ENCODE measurements around the gene DAB1. TPM values are rescaled to one million over a fixed set of nuclear protein-coding genes. Genes with fewer than 3 reads are reported as not detected.

Gene DAB1
- total RNA-seq, 3 donors from 2014 or later, result not detected

DNA sequence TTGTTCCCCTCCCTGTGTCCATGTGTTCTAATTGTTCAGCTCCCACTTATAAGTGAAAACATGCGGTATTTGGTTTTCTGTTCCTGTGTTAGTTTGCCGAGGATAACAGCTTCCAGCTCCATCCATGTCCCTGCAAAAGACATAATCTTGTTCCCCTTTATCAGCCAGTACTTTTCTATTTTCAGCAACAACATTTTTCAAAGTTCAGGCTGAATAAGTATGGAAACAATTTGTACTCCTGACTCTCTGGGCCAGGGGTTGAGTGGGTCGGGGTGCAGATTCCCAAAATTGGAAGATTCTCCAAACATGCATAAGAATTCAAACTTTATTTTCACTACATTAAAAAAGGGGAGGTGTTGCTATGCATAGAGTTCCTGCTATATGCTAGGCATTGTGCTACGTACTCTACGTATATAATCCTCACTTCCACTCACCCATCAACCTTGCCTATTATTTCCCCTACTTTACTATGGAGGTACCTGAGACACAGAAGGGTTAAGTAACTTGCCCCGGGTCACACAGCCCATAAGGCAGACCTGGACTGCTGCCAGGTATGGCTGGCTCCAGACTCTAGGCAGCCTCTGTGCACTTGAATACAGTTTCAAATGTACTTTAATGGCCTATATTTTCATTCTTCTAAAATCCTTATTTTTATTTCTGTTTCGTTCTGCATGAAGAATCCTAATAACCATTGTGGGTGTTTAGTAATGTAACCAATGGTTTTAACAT, 341.0 kb downstream of the DAB1 start:
- Mint-ChIP-seq H3K36me3 (ENCODE audit: insufficient read depth) (no peaks in the 10 kb centered on the region), H3K27me3 (ENCODE audit: low read depth) (no peaks in the 10 kb centered on the region), H3K9me3 (no peaks in the 10 kb centered on the region), H3K4me1 (ENCODE audit: low read depth) (no peaks in the 10 kb centered on the region), H3K4me3 (no peak overlapping the region)
- no peak for DNase-seq
- no peak for ATAC-seq

DNA sequence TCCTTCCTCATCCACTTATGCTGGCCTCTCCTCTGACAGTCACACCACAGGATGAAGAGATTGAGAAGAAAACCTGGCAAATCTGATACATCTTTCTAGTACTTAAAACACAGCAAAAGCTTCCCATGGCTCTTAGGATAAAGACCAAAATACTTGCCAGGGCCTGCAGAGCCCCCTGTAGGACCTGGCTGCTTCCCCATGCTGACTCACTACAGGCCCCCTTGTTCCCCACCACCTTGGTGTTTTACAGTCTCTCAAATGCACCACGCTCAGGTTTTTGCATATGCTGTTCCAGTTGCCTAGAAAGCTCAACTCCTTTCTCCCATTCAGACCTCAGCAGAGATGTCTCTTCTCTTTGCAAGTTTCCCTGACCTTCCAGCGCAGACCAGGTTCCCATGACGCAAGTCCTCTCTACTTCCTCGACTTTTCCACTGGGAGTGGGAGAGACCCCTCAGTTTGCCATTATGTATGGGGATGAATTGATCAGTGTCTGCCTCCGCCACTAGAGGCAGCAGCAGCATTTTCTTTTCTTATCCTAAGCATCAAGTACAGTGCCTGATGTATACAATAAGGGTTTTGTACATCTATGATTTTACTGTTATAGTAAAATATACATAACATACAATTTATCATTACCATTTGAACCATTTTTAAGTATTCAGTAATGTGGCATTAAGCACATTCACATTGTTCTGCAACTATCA, 344.3 kb downstream of the DAB1 start:
- Mint-ChIP-seq H3K9me3 (no peaks in the 10 kb centered on the region), H3K36me3 (ENCODE audit: insufficient read depth) (no peaks in the 10 kb centered on the region), H3K4me3 (no peak overlapping the region), H3K4me1 (ENCODE audit: low read depth) (no peaks in the 10 kb centered on the region), H3K27me3 (ENCODE audit: low read depth) (no peaks in the 10 kb centered on the region)
- DNase-seq (no peak), ATAC-seq (no peak)

DNA sequence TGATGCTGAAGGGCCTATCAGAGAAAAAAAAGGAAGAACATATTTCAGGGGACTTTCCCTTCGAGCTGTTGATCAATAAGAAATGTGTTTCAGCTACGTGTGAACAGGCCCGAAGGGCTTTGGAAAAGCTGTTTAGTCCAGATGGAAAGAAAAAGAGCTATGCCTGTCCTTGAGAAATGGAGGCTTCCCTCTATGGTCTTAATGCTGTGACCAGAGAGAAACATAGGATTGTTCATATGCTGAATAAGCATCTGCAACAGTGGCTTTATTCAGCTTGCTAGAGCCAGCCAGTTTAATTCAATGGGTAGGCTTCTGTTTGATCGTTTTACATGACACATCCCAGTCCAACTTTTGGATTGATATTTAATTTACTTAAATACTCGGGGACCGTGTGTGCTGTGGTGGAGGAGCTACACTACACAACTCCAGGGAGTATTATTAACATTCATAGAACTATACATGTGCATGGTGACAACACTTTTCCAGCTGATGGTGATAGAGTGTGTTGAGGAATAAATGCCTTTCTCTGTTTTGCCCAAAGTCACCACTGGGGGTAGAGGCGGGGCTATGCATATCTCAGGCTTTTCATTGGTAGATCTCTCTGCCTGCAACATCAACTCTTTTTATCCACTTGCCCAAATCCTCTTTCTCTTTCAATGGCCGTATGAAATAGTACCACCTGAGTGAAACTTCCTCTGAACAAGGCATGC, 351.3 kb downstream of the DAB1 start:
- no peak for DNase-seq
- ATAC-seq, result no peak
- Mint-ChIP-seq H3K4me3 (no peak overlapping the region), H3K9me3 (no peaks in the 10 kb centered on the region), H3K27me3 (ENCODE audit: low read depth) (no peaks in the 10 kb centered on the region), H3K4me1 (ENCODE audit: low read depth) (no peaks in the 10 kb centered on the region), H3K36me3 (ENCODE audit: insufficient read depth) (no peaks in the 10 kb centered on the region)

DNA sequence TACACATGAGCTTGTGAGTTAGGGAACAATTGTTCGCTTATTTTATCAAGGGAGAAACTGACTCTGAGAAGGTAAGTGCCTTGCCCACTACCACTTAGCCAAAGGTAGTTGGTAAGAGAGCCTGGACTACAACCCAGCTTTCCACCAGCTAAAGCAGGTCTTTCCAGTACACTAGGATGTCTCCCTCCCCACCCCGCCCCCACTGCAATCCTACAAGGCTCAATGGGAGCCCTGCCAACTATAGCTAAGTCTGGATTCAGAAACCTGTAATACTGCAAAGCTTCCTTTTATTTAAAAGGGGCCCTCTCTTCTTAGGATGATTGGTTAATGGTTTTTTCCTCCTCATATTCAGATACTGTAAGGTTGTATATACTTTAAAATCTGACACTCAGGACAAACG, 356.0 kb downstream of the DAB1 start:
- DNase-seq (no peak), ATAC-seq (no peak)
- H3K4me1 Mint-ChIP-seq (ENCODE audit: low read depth), result no peaks in the 10 kb centered on the region
- H3K9me3 Mint-ChIP-seq, result no peaks in the 10 kb centered on the region
- H3K36me3 Mint-ChIP-seq (ENCODE audit: insufficient read depth), result no peaks in the 10 kb centered on the region
- no peaks in the 10 kb centered on the region for H3K27me3 Mint-ChIP-seq (ENCODE audit: low read depth)
- no peak overlapping the region for H3K4me3 Mint-ChIP-seq

DNA sequence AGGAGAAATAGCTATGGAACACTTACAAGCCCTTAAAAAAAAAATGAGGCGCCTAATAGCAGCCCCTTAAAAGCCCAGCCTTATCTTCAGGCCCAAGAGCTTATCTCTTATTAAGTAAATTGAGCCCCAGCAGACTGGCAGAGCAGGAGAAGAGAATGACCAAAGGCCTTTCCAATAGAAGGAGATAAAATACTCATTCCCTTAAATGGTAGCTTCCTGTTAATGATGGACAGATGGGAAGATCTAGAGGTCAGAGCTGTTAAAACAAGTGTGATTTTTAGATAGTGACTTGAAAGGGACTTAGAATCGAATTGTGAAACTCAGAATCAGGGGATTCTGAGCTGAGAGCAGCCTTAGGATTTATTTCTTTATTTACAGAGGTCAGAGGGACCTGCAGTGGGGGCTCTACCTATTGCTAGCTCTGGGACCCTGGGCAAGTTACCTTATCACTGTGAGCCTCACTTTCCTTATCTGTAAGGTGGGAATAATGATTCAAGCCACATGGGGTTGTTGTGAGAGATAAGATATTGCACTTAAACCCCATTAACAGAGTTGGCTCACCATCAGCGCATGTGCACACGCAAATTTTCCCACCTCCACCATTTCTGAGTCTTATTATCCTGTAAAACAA, 356.8 kb downstream of the DAB1 start:
- Mint-ChIP-seq H3K27me3 (ENCODE audit: low read depth) (no peaks in the 10 kb centered on the region), H3K4me1 (ENCODE audit: low read depth) (no peaks in the 10 kb centered on the region), H3K9me3 (no peaks in the 10 kb centered on the region), H3K36me3 (ENCODE audit: insufficient read depth) (no peaks in the 10 kb centered on the region), H3K4me3 (no peak overlapping the region)
- ATAC-seq, result no peak
- DNase-seq, result no peak

DNA sequence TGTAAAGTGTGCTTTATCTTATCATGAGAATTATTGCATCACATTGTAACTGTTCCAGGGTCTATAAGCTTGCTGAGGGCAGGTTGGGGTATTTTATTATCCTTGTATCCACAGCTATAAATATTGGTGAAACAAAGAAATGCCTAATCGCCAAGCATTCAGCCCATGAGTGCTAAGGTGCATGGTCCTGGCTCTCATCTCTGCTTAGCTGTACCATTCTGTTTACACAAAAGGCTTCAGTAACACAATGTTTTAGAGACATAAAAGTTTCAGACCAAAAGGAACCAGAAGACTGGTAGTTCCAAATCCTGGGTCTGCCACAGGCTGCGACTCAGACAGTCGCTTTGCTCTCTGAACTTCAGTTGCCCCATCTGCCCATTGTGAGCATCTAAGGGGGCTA, 358.4 kb downstream of the DAB1 start:
- Mint-ChIP-seq H3K27me3 (ENCODE audit: low read depth) (no peaks in the 10 kb centered on the region), H3K9me3 (no peaks in the 10 kb centered on the region), H3K4me1 (ENCODE audit: low read depth) (no peaks in the 10 kb centered on the region), H3K36me3 (ENCODE audit: insufficient read depth) (no peaks in the 10 kb centered on the region), H3K4me3 (no peak overlapping the region)
- no peak for ATAC-seq
- DNase-seq, result no peak

DNA sequence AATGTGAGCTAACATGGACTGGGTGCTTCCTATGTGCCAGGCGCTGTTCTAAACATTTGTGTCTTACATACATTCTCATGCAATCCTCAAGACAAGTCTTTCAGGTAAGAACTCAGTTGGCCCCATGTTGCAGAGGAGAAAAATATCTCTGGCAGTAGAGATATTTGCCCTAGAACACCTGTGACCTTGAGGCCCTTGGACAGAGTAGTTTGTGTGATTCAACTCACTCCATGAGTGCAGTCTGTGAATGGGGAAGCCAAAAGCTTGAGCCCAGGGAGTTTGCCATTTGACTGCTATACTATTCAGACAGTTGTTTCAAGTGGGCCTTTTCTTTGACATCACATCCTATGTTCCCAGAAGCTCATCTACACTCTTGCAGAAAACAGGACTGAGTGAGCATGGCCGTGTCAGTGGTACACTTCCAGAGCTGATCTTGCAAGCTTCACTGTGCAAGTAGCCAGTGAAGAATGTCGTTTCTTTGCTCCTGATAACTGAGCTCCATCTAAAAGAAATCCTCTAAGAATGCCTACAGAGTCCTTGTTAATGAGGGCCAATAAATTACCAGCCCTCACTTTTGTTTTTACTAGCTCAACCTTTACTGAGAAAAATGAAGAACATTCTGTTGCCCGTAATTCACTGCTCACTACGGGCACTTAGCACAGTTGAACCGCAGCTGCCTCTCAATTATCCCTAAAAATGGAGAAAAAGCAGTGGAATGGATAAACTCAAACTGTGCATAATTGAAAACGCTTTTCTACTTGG, 359.3 kb downstream of the DAB1 start:
- H3K9me3 Mint-ChIP-seq, result no peaks in the 10 kb centered on the region
- ATAC-seq (no peak), DNase-seq (no peak)
- H3K27me3 Mint-ChIP-seq (ENCODE audit: low read depth), result no peaks in the 10 kb centered on the region
- H3K4me3 Mint-ChIP-seq, result no peak overlapping the region
- no peaks in the 10 kb centered on the region for H3K4me1 Mint-ChIP-seq (ENCODE audit: low read depth)
- no peaks in the 10 kb centered on the region for H3K36me3 Mint-ChIP-seq (ENCODE audit: insufficient read depth)

DNA sequence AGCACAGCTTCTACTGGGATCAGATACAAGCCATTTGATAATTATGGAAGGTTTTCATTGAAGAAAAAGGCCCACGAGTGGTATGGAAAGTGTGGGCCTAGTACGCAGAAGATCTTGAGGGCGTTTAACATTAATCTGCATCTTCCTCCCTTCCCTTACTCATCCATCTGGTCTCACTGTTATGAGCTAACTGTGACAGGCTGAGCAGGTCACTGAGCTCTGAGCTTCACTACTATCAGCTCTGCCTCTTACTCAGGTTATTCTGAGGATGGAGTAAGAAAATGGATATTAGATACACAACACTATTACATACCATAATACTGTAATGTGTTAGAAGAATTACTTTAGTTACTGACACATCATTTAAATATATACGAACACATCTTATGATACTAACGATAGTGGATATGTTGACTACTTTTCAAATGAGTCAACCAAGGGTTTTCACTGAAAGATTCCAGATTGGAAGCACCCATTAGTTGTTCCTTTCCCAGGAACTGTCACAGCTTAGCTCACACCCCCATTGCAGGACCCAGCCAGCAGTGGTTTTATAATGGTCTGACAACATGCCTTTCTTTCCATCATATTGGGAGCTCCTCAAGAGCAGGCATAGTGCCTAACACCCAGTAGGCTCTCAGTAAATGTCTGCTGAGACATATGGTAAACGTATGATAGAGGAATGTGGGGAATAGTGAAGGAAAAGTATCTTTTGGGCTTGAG, 360.3 kb downstream of the DAB1 start:
- no peaks in the 10 kb centered on the region for H3K36me3 Mint-ChIP-seq (ENCODE audit: insufficient read depth)
- H3K9me3 Mint-ChIP-seq, result no peaks in the 10 kb centered on the region

DNA sequence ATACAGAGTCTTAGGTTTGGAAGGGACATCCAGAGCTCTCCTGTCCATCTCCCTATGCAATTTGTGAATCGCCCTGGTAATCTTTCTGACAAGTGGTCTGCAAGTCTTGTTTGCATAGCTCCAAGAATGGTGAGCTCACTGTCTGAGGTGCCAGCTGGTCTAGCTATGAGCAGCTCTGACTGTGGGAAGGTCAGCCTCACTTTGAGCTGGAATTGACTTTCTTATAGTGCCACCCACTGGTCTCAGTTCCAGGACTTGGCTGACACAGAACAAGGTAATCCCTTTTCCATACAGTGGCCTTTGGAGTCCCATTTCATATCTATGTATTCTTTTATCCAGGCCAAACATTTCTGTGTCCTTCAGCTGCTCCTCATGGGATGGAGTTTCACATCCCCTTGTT, 362.5 kb downstream of the DAB1 start:
- no peaks in the 10 kb centered on the region for H3K9me3 Mint-ChIP-seq
- H3K36me3 Mint-ChIP-seq (ENCODE audit: insufficient read depth), result no peaks in the 10 kb centered on the region
- ATAC-seq (no peak), DNase-seq (no peak)
- H3K4me1 Mint-ChIP-seq (ENCODE audit: low read depth), result no peaks in the 10 kb centered on the region
- H3K27me3 Mint-ChIP-seq (ENCODE audit: low read depth), result no peaks in the 10 kb centered on the region
- H3K4me3 Mint-ChIP-seq, result no peak overlapping the region

More for the DNA sequence above, 360.3 kb downstream of the DAB1 start:
- Mint-ChIP-seq H3K27me3 (ENCODE audit: low read depth) (no peaks in the 10 kb centered on the region), H3K4me3 (no peak overlapping the region), H3K4me1 (ENCODE audit: low read depth) (no peaks in the 10 kb centered on the region)
- DNase-seq, result no peak
- no peak for ATAC-seq

DNA sequence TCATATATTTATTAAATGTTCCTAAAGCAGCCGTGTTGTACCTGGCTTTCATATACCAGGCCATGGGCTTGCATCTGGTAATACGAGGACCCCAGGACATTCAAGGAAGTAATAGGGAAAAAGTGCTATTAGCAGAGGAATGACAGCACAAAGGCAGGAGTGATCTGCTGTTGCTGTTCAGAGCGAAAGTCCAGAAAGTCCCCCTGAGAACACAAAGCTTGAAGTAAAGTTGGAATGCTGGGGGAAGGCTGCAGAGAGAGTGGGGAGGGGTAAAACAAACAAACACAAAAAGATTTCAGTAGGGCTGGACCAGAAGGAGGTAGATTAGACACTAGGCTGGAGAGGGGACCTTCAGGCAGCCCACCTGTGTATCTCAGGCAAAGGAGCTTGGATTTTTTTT, 363.4 kb downstream of the DAB1 start:
- DNase-seq (no peak), ATAC-seq (no peak)
- Mint-ChIP-seq H3K4me1 (ENCODE audit: low read depth) (no peaks in the 10 kb centered on the region), H3K27me3 (ENCODE audit: low read depth) (no peaks in the 10 kb centered on the region), H3K9me3 (no peaks in the 10 kb centered on the region), H3K36me3 (ENCODE audit: insufficient read depth) (no peaks in the 10 kb centered on the region), H3K4me3 (no peak overlapping the region)

DNA sequence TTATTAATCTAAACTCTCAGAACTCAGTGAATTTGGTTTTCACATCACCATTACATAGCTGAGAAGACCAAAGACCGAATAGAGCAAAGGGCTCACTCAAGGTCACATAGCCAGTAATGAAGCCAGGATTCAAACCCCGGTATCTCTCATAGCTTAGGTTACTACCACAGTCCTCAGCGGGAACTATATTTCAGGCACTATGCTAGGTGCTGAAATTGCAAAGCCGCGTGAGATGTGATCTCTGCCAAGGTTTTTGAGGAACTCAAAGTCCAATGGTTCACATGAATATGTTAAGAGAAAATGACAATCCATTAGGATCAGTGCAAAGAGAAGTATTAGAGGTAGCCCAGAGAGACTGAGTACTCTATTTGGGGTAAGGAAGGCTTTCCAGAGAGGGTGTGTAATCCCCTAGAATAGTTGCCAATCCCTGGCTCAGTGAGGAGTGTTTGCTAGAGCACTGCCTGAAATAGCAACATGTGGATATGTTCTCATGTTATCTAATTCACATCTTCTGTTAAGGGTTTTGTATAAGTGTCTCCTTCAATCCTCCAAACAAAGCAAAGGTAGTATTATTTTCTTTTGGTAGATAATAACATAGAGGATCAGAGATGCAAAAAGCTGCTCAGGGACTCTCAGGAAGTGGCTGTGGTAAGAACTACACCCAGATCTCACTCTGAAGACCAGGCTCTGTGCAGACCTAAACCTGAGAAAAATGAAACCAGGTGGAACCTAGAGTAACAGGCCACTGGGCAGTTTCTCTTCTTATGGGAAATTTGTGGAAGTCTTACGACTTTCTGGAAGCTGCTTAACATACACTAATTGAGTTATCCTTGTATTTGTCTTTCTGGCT, 365.0 kb downstream of the DAB1 start:
- no peaks in the 10 kb centered on the region for H3K36me3 Mint-ChIP-seq (ENCODE audit: insufficient read depth)
- H3K9me3 Mint-ChIP-seq, result no peaks in the 10 kb centered on the region
- H3K4me3 Mint-ChIP-seq, result no peak overlapping the region
- ATAC-seq, result no peak
- no peaks in the 10 kb centered on the region for H3K4me1 Mint-ChIP-seq (ENCODE audit: low read depth)
- no peaks in the 10 kb centered on the region for H3K27me3 Mint-ChIP-seq (ENCODE audit: low read depth)
- DNase-seq, result no peak

DNA sequence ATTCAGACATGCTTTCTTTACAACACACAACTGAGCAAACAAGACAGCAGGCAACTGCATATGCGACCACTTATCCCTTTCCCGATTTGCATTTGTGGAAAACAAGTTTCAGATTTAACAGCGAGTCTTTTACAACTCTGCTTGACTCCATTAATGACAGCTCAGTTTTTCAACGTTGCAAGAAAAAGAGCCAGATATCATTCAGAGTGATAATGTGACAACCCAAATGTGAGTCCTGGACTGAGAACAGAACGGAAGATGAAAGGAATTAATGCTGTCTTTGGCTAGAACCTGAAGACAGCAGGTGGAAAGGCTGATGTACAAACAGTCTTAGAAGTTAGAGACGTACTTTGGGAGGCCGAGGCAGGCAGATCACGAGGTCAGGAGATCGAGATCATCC, 375.0 kb downstream of the DAB1 start:
- Mint-ChIP-seq H3K9me3 (no peaks in the 10 kb centered on the region), H3K4me1 (ENCODE audit: low read depth) (no peaks in the 10 kb centered on the region), H3K27me3 (ENCODE audit: low read depth) (no peaks in the 10 kb centered on the region), H3K4me3 (no peak overlapping the region), H3K36me3 (ENCODE audit: insufficient read depth) (no peaks in the 10 kb centered on the region)
- ATAC-seq (no peak), DNase-seq (no peak)

DNA sequence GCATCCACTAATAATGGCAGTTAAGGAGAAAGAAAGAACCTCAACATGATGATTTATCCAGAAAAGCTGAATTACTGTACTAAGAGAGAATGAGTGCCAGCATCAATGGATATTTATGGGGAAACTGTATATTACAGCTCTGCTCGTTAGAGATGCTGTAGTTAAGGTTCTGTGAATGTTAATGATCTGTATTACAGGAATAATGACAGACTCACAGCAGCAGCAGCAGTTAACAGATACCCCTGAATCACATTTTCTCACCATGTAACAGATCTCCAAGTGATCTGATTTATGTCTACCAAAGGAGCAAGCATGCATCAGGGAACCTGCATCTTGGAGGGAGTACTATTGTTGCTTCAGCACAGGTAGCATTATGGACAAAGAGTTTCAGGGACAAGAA, 377.4 kb downstream of the DAB1 start:
- Mint-ChIP-seq H3K27me3 (ENCODE audit: low read depth) (no peaks in the 10 kb centered on the region), H3K4me3 (no peak overlapping the region), H3K9me3 (no peaks in the 10 kb centered on the region), H3K4me1 (ENCODE audit: low read depth) (no peaks in the 10 kb centered on the region), H3K36me3 (ENCODE audit: insufficient read depth) (no peaks in the 10 kb centered on the region)
- DNase-seq (no peak), ATAC-seq (no peak)
